ENCODE results near the gene PHPT1.

DNA sequence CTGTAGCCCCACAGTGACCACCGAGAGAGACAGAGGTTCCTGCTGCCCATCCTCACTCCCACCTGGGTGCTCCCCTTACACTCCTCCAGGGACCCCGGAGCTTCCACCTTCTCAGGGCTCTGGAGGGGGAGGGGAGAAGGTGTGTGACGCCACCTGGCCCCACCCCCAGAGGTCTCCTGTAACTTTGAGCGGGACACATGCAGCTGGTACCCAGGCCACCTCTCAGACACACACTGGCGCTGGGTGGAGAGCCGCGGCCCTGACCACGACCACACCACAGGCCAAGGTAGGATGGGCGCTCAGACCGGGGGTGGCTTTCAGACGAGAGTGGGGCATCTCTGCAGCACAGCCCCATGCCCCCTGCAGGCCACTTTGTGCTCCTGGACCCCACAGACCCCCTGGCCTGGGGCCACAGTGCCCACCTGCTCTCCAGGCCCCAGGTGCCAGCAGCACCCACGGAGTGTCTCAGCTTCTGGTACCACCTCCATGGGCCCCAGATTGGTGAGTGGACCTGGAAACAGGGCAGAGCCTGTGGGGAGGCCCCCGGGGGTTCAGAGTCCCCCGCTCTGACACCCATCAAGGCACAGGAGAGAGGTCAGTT, 7.4 kb downstream of the PHPT1 start:
- no peak for TF ChIP-seq CTCF (IDR thresholded peaks at IDR 0.05)
- no peak for TF ChIP-seq POLR2A (IDR thresholded peaks at IDR 0.05)
